KOPT-K1 (cell line): Measurements from ENCODE around the gene INPP5D.
A peak's percentile ranks its signal among the peaks of the same experiment; 100 is the strongest.

ENCODE experiments used
- H3K27ac ChIP-seq: fragments of 200-600 bp; sonication (generic); 2 replicates; pipeline ENCODE4 v1.5.1; 2016; ENCODE audit warnings: antibody characterized with exemption, mild to moderate bottlenecking, low read depth, low read length; ENCODE audit not compliant: poor library complexity, severe bottlenecking
- H3K36me3 ChIP-seq: fragments of 200-600 bp; sonication (generic); 2 replicates; pipeline ENCODE4 v1.5.1; 2017; ENCODE audit warnings: antibody characterized with exemption, mild to moderate bottlenecking, low read length, moderate library complexity; ENCODE audit not compliant: insufficient read depth
- H3K9me3 ChIP-seq: fragments of 200-600 bp; sonication (generic); 2 replicates; pipeline ENCODE4 v1.5.1; 2017; ENCODE audit warnings: antibody characterized with exemption, low read length, mild to moderate bottlenecking; ENCODE audit not compliant: insufficient read depth, poor library complexity, severe bottlenecking

The INPP5D gene

GRCh38 chr2:233242231-233242927 is 182.2 kb downstream of the INPP5D start:
- Histone ChIP-seq H3K27ac (no peak overlapping the region), H3K36me3 (no peaks in the 10 kb centered on the region), H3K9me3 (no peaks in the 10 kb centered on the region)

- H3K9me3 ChIP-seq, result no peaks in the 10 kb centered on the region
- H3K36me3 ChIP-seq, result no peaks in the 10 kb centered on the region
- no peak overlapping the region for H3K27ac ChIP-seq
Observed at GRCh38 chr2:233243348-233243747, 183.2 kb downstream of the INPP5D start.

- Histone ChIP-seq H3K9me3 (no peaks in the 10 kb centered on the region), H3K36me3 (no peaks in the 10 kb centered on the region), H3K27ac (no peak overlapping the region)
Observed at GRCh38 chr2:233244818-233245217, 184.7 kb downstream of the INPP5D start.

GRCh38 chr2:233245406-233245805 is 185.3 kb downstream of the INPP5D start:
- H3K27ac ChIP-seq, result no peak overlapping the region
- no peaks in the 10 kb centered on the region for H3K36me3 ChIP-seq
- no peaks in the 10 kb centered on the region for H3K9me3 ChIP-seq

GRCh38 chr2:233247116-233247515 is 187.0 kb downstream of the INPP5D start:
- Histone ChIP-seq H3K36me3 (no peaks in the 10 kb centered on the region), H3K9me3 (no peaks in the 10 kb centered on the region), H3K27ac (no peak overlapping the region)

GRCh38 chr2:233247744-233248143 is 187.6 kb downstream of the INPP5D start:
- no peak overlapping the region for H3K27ac ChIP-seq
- no peaks in the 10 kb centered on the region for H3K36me3 ChIP-seq
- H3K9me3 ChIP-seq, result no peaks in the 10 kb centered on the region

- H3K27ac ChIP-seq, result no peak overlapping the region
- no peaks in the 10 kb centered on the region for H3K9me3 ChIP-seq
- H3K36me3 ChIP-seq, result peaks cover 8% of the 10 kb centered on the region
Observed at GRCh38 chr2:233248999-233249398, 188.9 kb downstream of the INPP5D start.

GRCh38 chr2:233250568-233250967 is 190.4 kb downstream of the INPP5D start:
- H3K9me3 ChIP-seq, result no peaks in the 10 kb centered on the region
- H3K27ac ChIP-seq, result peak overlapping the region; percentile 92
- peaks cover 21% of the 10 kb centered on the region for H3K36me3 ChIP-seq

GRCh38 chr2:233250985-233251305 is 190.8 kb downstream of the INPP5D start:
- Histone ChIP-seq H3K36me3 (peaks cover 25% of the 10 kb centered on the region), H3K27ac (peak overlapping the region; percentile 92), H3K9me3 (no peaks in the 10 kb centered on the region)

GRCh38 chr2:233251306-233252116 is 191.4 kb downstream of the INPP5D start, which contains the start of gene ATG16L1:
ATG16L1 (plus strand) TSS chr2:233251673; CDS start chr2:233251828, 155 bp downstream.
- H3K9me3 ChIP-seq, result no peaks in the 10 kb centered on the region
- H3K27ac ChIP-seq, result peak within 1 kb of the TSS; percentile 92
- peaks cover 30% of the 10 kb centered on the region for H3K36me3 ChIP-seq

GRCh38 chr2:233252227-233252626 is 192.1 kb downstream of the INPP5D start:
- Histone ChIP-seq H3K27ac (peak overlapping the region; percentile 92), H3K9me3 (no peaks in the 10 kb centered on the region), H3K36me3 (peaks cover 38% of the 10 kb centered on the region)

GRCh38 chr2:233255151-233255550 is 195.0 kb downstream of the INPP5D start:
- H3K27ac ChIP-seq, result no peak overlapping the region
- peaks cover 67% of the 10 kb centered on the region for H3K36me3 ChIP-seq
- no peaks in the 10 kb centered on the region for H3K9me3 ChIP-seq

GRCh38 chr2:233256048-233256447 is 195.9 kb downstream of the INPP5D start:
- Histone ChIP-seq H3K36me3 (peaks cover 76% of the 10 kb centered on the region), H3K9me3 (no peaks in the 10 kb centered on the region), H3K27ac (no peak overlapping the region)
